ENCODE results near the gene MED25.

MED25 gene

GRCh38 chr19:49845414-49845813, 27.3 kb downstream of the MED25 start:
- no peak for DNase-seq

DNA sequence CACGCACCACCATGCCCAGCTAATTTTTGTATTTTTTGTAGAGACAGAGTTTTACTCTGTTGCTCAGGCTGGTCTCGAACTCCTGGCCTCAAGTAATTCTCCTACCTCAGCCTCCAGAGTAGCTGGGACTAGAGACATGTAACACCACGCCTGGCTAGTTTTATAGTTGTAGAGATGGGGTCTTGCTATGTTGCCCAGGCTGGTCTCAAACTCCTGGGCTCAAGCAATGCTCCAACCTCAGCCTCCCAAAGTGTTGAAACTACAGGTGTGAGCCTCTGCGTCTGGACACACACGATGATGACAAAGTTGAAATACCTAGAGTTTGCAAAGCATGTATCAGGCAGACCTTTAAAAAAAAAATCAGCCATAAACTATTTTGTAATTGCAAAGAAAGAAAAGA, 28.3 kb downstream of the MED25 start:
- no peak for DNase-seq

DNA sequence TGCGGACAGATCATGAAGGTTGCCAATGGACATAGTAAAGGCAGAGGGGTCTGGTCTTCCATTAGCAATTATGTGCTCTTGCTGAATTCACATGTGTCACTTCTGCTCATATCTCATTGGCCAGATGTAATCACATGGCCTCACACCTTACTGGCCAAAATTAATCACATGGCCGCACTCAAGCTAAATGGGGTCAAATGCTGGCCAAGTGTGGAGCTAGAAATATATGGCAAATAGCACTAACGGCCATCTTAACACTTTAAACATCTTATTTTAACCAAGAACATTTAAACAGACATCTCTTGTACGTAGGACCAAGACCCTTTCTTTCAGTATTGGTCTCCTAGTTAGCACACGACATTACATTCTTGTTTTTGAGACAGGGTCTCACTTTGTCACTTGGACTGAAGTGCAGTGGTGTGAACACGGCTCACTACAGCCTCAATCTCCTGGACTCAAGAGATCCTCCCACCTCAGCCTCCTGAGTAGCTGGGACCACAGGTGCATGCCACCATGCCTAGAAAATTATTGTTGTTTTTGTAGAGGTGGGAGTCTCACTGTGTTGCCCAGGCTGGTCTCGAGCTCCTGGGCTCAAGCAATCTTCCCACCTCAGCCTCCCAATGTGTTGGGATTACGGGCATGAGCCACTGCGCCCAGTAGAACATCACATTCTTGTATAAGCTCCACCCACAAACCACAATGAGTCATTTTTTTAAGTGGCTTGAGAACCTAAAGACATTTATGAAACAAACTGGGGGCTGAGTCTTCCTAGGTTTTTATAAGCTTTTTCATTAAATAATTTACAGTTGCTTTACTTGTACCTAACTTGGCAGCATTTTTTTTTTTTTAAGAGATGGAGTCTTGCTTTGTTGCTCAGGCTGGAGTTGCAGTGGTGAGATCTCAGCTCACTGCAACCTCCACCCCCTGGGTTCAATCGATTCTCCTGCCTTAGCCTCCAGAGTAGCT, 29.9 kb downstream of the MED25 start:
- DNase-seq, result peak; percentile 21

DNA sequence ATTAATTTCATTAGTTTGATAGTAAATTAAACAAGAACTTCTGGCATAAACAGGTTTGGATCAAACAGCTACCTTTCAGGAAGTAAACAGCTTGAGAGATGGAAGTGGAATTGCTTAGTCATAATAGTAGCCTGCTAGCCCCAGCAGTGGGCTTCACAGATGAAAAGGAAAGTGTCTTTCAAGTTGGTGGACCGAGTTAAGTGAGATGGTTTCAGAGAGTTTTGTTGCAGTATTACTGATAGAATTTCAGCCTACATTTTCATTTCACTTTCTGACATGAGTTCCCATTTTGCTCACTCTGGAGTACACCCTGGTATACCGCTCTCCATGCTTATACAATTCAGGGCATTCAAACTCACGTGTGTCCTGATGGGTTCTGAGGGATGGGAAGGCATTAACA, 30.8 kb downstream of the MED25 start:
- DNase-seq, result no peak

GRCh38 chr19:49849433-49850220, 31.5 kb downstream of the MED25 start:
- DNase-seq, result no peak

DNA sequence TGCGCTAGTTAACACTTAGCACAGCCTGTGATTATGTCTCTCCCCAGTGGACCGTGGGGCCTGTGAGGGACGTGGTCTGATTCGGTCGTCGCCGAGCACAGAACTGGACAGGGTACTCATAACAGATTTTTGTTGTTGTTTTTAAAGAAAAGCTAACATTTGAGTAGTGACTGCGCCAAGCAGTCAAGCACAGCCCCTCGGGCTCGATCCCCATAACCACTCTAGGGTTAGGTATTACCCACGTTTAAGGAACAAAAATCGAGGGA, 32.1 kb downstream of the MED25 start:
- no peak for DNase-seq

- peak; percentile 74 for DNase-seq
These were observed 32.6 kb downstream of the MED25 start, which contains the start of gene PTOV1 for GRCh38 chr19:49850487-49851342. Gene PTOV1, plus strand, starts transcription at chr19:49851159.

- no peak for DNase-seq
These were observed 33.6 kb downstream of the MED25 start for GRCh38 chr19:49851456-49852259.

DNA sequence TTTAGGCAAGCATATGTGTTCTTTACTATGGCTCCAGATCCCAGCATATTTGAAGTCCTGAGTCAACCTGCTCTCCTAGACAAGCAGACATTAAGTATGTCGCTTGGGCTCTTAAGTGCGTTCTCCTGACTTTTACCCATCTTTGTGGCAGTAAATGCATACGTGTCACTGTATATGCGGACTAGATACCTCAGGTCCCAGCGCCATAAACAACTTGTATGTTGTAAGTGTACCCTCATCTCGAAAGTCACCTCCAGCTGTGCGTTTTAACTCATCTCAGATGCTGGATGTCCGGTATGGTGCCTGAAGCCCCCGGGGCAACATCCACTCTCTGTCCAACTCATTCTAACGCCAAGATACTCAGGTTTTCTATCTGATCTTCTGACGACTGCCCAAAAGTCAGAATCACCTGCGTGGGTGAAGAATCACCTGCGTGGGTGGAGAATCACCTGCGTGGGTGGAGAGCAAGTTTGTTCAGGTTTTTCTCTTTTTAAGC, 34.6 kb downstream of the MED25 start:
- DNase-seq, result no peak

- DNase-seq, result no peak
These were observed 35.8 kb downstream of the MED25 start for GRCh38 chr19:49853852-49854377.

- no peak for DNase-seq
These were observed 36.5 kb downstream of the MED25 start for GRCh38 chr19:49854378-49855263.

GRCh38 chr19:49855277-49855675, 37.2 kb downstream of the MED25 start:
- no peak for DNase-seq

- no peak for DNase-seq
These were observed 37.8 kb downstream of the MED25 start for GRCh38 chr19:49855676-49856573.

GRCh38 chr19:49856574-49857021, 38.5 kb downstream of the MED25 start:
- no peak for DNase-seq

- DNase-seq, result no peak
These were observed 39.2 kb downstream of the MED25 start for GRCh38 chr19:49857061-49857837.

GRCh38 chr19:49857838-49858087, 39.7 kb downstream of the MED25 start:
- DNase-seq, result no peak

DNA sequence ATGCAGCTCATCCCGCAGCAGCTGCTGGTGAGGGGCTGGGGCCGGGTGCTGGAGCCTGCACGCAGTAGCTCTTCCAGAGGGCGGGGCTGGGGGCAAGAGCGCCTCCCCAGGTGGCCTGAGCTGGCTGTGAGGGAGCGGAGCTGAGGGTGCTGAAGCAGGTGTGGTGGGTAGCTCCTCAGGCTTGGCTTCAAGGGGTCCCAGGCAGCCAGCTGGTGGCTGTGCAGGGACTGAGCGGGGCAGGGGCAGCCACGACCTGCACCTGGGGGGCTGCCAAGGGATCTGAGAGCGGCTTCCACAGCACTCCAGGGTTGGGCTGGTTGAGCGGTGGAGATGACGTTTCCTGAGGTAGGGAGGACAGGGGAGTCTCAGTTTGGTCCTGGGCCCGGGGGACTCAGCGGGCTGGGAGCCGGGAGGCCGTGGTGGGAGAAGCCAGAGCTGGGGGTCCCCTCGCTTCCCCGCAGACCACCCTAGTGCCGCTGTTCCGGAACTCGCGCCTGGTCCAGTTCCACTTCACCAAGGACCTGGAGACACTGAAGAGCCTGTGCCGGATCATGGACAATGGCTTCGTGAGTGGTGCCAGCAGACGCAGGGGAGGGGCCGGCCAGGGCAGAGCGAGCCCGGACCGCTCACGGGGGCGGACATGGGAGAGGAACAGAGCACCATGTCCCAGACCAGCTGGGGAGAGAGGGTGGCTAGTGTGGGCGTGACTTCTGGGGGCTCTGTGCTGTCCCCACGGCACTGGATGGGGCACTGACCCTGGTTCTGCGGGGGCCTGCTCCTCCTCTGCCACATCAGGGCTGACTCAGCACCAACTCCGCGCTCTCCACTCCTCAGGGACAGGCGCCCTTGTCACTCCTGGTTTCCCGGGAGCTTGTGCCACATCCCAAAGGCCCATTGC, 40.2 kb downstream of the MED25 start:
- DNase-seq, result no peak
